Effector memory CD4-positive, alpha-beta T cell (primary cell): Measurements from ENCODE around the gene NDUFAF4.

Experiments used
- DNase-seq, 3 donors: peaks; one replicate each; pipeline ENCODE4 v3.0.0-alpha.2; 2020
- H3K27ac ChIP-seq: 2 replicates; pipeline ENCODE4 v1.7.0; 2013; ENCODE audit warnings: mild to moderate bottlenecking, low read length, moderate library complexity; ENCODE audit not compliant: insufficient read depth, poor library complexity, severe bottlenecking
- H3K27me3 ChIP-seq: replicated peaks from 2 replicates; pipeline ENCODE4 v1.7.0; 2013; ENCODE audit warnings: mild to moderate bottlenecking, low read length; ENCODE audit not compliant: insufficient read depth, control insufficient read depth, poor library complexity, severe bottlenecking
- H3K36me3 ChIP-seq: 2 replicates; pipeline ENCODE4 v1.7.0; 2013; ENCODE audit warnings: mild to moderate bottlenecking, low read length, moderate library complexity; ENCODE audit not compliant: control insufficient read depth, insufficient read depth
- H3K4me1 ChIP-seq: 2 replicates; pipeline ENCODE4 v1.7.0; 2013; ENCODE audit warnings: low read length, mild to moderate bottlenecking; ENCODE audit not compliant: control insufficient read depth, insufficient read depth, poor library complexity, severe bottlenecking
- H3K4me3 ChIP-seq: 2 replicates; pipeline ENCODE4 v1.7.0; 2013; ENCODE audit warnings: low read length, low read depth, mild to moderate bottlenecking; ENCODE audit not compliant: insufficient read depth, poor library complexity, severe bottlenecking
- H3K9me3 ChIP-seq: 2 replicates; pipeline ENCODE4 v1.7.0; 2013; ENCODE audit warnings: mild to moderate bottlenecking, low read length, moderate library complexity; ENCODE audit not compliant: control insufficient read depth

Gene NDUFAF4

DNA sequence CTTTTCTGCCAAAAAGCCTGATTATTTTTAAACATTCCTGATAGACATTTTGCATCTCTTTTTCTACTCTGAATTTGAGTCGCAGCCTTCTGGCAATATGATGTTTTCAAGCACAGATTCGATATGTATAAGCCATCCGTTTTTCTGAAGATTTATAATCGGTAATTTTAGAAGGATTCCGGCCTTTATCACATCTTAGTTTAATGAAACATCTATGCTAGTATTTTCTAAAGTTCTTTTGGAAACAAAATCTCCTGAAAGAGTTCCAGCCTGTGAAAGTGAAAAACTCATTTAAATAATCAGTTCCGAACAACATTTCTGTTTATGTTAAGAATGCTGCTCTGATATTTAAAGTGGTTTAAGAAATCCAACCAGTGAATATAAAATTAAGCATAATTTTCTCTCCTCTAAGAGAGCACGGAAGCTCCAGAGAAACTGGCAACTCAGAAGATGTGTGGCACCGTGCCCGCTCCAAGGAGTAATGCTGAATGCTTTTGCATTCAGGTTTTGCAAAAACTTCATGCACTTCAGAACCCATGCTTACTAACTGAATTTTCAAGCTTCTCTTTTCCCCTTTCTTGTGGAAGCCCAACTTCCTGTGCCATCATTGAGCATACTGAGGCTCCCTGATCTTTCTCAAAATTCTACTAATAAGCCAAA lies 20.7 kb downstream of the NDUFAF4 start:
- no peaks in the 10 kb centered on the region for H3K36me3 ChIP-seq
- H3K9me3 ChIP-seq, result no peaks in the 10 kb centered on the region
- no peak overlapping the region for H3K27ac ChIP-seq
- no peaks in the 10 kb centered on the region for H3K27me3 ChIP-seq
- H3K4me1 ChIP-seq, result no peaks in the 10 kb centered on the region
- no peak for DNase-seq
- no peak overlapping the region for H3K4me3 ChIP-seq

DNA sequence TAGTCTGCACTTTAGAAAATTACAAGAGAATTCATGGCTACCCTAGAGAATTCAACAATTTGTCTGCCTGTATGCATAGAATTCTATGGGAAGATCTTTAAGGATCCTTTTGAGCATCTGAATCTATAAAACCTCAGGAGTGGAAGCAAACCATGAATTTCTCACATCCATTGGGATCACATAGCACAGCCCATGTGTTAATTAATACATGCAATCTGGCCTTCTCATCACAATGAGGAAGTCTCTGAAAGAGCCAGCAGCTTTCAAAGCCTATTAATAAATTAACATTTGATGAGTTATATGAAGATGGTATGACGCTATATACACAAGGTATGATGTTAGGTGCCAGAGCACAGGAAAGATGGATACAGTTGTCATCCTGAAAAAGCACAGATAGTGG lies 24.7 kb downstream of the NDUFAF4 start:
- Histone ChIP-seq H3K9me3 (no peaks in the 10 kb centered on the region), H3K4me1 (no peaks in the 10 kb centered on the region), H3K27me3 (no peaks in the 10 kb centered on the region), H3K4me3 (no peak overlapping the region), H3K27ac (no peak overlapping the region), H3K36me3 (no peaks in the 10 kb centered on the region)
- DNase-seq, result no peak

DNA sequence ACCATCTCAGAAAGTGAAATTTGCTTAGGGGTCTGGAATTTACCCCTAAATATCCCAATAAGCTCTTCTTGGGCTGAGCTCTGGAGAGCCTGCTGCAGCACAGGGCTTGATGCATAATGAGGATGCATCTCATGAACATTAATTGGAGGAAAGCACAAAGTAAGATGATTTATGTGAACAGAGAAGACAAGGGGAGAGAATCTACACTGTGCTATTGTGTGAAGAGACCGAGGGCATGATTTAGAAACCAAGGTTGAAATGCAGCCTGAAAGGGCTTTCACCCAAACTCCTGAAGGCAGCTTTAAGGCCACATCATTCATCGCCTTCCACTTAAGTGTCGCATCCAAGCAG lies 32.7 kb downstream of the NDUFAF4 start:
- Histone ChIP-seq H3K4me1 (no peaks in the 10 kb centered on the region), H3K4me3 (no peak overlapping the region), H3K27ac (no peak overlapping the region), H3K27me3 (peaks cover 9% of the 10 kb centered on the region), H3K9me3 (no peaks in the 10 kb centered on the region), H3K36me3 (no peaks in the 10 kb centered on the region)
- no peak for DNase-seq

DNA sequence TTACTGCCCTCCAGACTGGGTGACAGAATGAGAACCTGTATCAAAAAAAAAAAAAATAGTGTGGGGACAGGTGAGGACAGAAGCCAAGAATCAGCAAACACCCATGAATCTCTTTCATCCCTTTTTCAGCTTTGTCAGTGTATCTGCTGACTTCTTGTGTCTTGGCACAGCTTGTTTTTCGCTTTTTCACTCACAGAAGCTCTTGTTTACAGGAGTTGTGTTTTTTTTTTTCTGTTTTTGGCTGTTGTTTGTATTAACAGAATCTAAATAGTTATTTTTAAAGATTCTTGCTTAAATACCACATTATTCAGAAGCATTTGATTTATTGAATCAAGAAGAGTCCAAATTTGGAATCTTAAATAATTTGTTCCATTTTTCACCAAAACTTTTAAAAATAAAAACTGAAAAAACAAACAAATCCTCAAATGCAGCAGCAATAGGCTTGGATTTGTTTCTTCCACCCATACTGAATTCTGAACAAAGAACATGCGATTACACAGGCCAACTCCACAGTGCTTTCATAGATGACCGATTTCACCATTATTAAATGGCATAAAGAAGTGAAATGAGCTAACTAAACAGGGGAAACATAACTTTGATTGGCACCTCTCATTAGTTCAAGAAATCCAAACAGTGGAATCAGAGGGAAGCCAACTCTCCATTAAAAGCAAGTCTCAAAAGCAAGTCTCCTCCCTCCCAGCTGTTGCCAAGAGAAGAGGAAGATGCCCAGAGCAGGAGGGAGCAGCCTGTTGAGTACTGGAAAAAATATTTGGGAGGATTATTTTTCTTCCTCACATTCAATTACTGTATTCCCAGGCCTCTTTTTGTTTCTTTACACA lies 33.3 kb downstream of the NDUFAF4 start:
- Histone ChIP-seq H3K4me3 (no peak overlapping the region), H3K9me3 (no peaks in the 10 kb centered on the region), H3K27ac (no peak overlapping the region), H3K36me3 (no peaks in the 10 kb centered on the region), H3K27me3 (peaks cover 9% of the 10 kb centered on the region), H3K4me1 (no peaks in the 10 kb centered on the region)
- no peak for DNase-seq

DNA sequence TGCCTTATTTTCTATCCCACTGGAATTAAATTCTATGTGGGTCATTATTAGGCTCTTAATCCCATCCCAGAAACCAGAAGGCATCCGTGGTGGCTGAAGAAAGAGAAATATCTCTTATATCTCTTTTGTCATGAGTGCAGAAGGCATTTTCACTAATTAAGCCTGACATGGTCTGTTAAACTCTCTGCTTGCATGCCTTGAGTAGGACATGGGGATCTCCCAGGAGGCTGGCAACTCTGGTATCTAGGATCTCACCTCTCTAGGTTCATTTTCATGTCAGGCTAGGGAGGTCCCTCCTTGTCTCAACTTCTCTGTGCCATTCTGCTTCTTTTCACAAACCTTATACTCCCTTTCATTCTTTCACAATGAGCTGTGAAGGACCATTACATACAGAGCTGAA lies 35.1 kb downstream of the NDUFAF4 start:
- no peak overlapping the region for H3K27ac ChIP-seq
- H3K27me3 ChIP-seq, result peaks cover 9% of the 10 kb centered on the region
- no peak overlapping the region for H3K4me3 ChIP-seq
- H3K9me3 ChIP-seq, result no peaks in the 10 kb centered on the region
- H3K36me3 ChIP-seq, result no peaks in the 10 kb centered on the region
- H3K4me1 ChIP-seq, result no peaks in the 10 kb centered on the region
- no peak for DNase-seq

DNA sequence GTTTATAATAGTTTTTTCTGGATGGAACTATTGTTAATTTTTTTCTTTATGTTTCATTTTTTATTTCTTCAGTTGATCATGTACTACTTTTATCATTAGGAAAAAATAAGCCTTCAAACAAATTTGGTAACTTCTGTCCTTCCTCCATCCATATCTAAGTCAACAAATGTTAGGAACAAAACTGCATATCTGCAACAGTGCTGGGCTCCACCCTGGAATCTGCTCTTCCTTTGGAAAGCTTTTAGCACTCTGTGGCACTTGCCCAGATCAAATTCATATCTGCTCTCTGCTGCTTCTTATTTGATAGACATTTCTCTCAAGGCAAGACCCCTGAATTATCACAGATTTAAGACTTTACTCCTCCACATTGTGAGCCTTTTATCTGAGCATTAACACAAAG lies 36.1 kb downstream of the NDUFAF4 start:
- Histone ChIP-seq H3K27me3 (peaks cover 9% of the 10 kb centered on the region), H3K9me3 (no peaks in the 10 kb centered on the region), H3K4me3 (no peak overlapping the region), H3K27ac (no peak overlapping the region), H3K36me3 (no peaks in the 10 kb centered on the region), H3K4me1 (no peaks in the 10 kb centered on the region)
- no peak for DNase-seq

DNA sequence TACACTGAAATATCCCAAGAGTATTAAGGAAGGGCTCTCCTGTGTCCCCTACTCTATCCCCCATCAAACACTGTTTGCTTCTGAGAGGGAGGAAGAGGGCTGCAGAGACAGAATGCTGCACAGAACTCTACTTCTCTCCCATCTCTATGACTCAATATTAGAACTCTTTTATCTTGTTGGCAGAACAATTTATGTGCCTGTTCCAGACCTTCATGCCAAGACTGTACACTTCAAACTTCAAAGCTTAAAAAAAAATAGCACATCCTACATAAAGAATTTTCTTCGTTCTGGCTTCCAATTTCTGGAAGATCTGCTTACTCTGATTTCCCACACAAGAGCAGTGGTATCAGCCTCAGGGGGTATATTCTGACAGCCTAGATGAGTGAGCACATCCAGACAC lies 40.8 kb downstream of the NDUFAF4 start:
- no peaks in the 10 kb centered on the region for H3K9me3 ChIP-seq
- H3K36me3 ChIP-seq, result no peaks in the 10 kb centered on the region
- no peaks in the 10 kb centered on the region for H3K27me3 ChIP-seq
- DNase-seq, result no peak
- no peaks in the 10 kb centered on the region for H3K4me1 ChIP-seq
- no peak overlapping the region for H3K27ac ChIP-seq
- no peak overlapping the region for H3K4me3 ChIP-seq

DNA sequence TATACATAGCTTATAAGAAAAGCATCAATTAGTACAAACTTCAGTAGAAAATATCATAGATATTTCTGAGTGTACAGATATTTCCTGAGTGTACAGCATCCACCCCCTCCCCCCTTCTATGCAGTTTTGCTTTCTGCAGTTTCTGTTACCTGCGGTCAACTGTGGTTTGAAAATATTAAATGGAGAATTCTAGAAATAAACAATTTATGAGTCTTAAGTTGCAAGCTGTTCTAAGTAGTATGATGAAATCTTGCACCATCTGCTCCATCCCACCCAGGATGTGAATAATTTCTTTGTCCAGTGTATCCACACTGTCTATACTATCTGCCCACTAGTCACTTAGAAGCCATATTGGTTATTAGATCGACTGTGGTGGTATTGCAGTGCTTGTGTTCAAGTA lies 44.6 kb downstream of the NDUFAF4 start:
- Histone ChIP-seq H3K9me3 (no peaks in the 10 kb centered on the region), H3K27ac (no peak overlapping the region), H3K27me3 (no peaks in the 10 kb centered on the region), H3K4me1 (no peaks in the 10 kb centered on the region), H3K4me3 (no peak overlapping the region), H3K36me3 (no peaks in the 10 kb centered on the region)
- no peak for DNase-seq

DNA sequence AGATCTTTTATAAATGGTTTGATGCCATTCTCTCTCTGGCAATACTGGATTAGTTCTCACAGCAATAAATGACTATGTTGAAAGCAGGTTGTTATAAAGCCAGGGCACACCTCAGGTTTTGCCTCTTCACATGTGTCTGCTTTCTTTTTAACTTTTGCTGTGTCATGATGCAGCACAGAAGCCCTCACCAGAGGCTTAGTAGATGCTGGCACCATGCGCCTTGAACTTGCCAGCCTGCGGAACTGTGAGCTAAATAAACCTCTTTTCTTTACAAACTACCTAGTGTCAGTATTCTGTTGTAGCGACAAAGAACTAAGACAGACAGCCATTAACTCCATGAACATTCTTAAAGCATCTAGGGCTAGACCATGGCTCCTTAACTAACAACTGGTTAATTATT lies 45.1 kb downstream of the NDUFAF4 start:
- no peaks in the 10 kb centered on the region for H3K27me3 ChIP-seq

DNA sequence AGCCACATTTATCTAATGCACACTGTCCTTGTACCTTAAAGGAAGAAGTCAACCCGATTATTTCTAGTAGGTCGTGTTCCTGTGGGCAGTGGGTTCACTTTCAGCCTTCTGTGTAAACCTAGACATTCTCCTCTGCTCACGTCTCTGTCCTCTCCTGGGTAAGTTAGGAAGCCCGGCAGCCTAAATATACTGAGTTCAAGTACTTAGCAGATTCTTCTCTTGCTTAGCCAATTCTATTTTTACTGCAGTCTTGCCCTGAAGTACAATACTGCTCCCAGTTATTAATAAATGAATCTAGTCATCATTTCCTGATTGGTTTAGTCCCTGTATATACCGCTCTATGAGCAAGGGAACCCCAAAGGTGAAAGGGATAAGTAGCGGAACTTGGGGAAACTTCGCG lies 45.8 kb downstream of the NDUFAF4 start:
- no peak overlapping the region for H3K4me3 ChIP-seq
- H3K9me3 ChIP-seq, result no peaks in the 10 kb centered on the region
- no peaks in the 10 kb centered on the region for H3K4me1 ChIP-seq
- H3K36me3 ChIP-seq, result no peaks in the 10 kb centered on the region
- H3K27me3 ChIP-seq, result no peaks in the 10 kb centered on the region
- H3K27ac ChIP-seq, result no peak overlapping the region
- no peak for DNase-seq

More for the DNA sequence above, 45.1 kb downstream of the NDUFAF4 start:
- Histone ChIP-seq H3K9me3 (no peaks in the 10 kb centered on the region), H3K4me1 (no peaks in the 10 kb centered on the region), H3K4me3 (no peak overlapping the region), H3K27ac (no peak overlapping the region), H3K36me3 (no peaks in the 10 kb centered on the region)
- no peak for DNase-seq
